ENCODE results near the gene GRK1.

Gene GRK1

DNA sequence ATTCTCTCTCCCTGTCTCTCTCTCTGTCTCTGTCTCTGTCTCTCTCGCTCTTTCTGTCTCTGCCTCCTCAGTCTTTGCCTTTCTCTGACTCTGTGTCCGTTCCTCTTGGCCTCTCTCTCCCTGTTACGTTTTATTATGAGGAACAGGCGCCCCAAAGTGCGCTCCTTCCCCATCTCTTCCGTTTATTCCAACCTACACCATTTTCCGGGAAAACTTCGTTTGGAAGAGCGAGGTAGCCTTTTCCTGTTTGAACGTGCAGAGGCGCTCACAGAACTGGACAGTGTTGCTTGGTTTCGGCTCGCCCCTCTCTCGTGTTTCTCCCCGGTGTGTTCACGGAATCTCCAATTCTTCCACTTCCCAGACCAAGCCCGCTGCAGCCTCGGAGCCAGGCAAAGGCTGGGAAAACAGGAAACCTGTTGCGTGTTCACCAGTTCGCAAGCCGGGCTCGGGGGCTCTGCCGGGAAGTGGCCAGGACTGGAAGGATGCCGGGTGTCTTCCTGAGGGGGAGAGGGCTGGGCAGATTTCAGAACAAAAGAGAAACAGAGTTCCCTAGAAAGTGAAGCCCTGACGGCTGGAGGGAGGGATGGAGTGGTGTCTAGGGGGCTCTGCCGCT is 92.6 kb downstream of the GRK1 start:
- no peak for DNase-seq

DNA sequence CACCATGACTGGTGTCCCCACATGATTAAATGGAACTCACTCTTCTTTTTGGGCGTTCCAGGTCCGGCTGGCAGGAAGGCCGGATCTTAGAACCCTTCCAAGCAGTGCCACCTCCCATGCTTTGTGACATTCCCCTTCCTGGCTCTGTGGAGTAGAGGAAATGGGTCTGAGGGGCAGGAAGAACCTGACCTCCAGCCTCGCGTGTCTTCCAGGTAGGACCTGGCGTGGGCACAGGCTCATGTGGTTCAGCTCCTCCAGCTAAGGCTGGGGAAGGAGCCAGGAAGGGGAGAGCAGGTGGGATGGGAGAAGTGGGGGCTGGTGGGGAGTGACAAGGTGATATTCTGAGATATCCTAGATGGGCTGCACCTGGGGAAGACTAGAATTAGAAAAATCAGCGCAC is 94.1 kb downstream of the GRK1 start:
- TF ChIP-seq GATA1 (IDR thresholded peaks at IDR 0.05; ENCODE audit: low read depth, low read length) = no peak
- TF ChIP-seq POLR2A (IDR thresholded peaks at IDR 0.05; ENCODE audit: low read length) = no peak
- DNase-seq = no peak

More for the DNA sequence above, 92.6 kb downstream of the GRK1 start:
- TF ChIP-seq POLR2A (IDR thresholded peaks at IDR 0.05; ENCODE audit: low read length) (no peak), GATA1 (IDR thresholded peaks at IDR 0.05; ENCODE audit: low read depth, low read length) (no peak)

DNA sequence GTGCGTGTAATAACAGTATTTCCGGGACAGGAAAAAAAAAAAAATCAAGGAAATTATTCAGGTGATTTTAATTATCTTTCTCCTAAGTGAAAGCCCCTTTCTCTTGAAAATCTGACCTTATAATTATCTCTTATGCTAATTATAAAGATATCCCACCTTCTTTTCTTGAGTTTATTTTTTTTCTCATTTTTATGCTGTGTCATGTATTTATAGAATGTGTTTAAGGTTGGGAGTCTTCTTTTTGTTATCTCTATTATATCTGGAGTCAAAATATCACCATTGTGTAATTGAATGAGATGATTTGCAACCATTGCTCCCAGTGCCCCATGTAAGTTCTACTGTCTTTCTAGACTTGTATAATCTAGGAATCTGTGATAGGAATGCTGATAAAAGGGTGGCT is 95.1 kb downstream of the GRK1 start:
- no peak for DNase-seq
- no peak for TF ChIP-seq POLR2A (IDR thresholded peaks at IDR 0.05; ENCODE audit: low read length)

DNA sequence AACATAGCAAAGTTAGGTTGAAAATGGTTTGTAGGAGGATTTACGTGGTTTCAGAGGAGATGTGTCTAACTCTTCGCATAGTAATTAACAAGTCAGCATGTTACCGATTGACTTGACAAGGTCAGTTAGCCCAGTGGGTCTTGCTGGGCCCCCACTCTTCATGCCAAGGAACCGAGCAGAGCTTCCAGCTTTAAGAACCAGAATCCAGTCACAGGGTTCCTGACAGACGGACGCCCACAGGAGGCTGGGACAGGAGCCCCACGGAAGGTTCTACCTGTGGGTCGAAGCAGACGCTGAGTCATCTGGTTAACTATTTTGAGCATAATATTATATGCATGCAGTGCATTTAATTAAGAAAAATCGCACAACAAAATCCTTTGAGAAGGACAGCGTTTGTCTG is 95.5 kb downstream of the GRK1 start:
- DNase-seq = no peak
- no peak for TF ChIP-seq GATA1 (IDR thresholded peaks at IDR 0.05; ENCODE audit: low read depth, low read length)
- no peak for TF ChIP-seq POLR2A (IDR thresholded peaks at IDR 0.05; ENCODE audit: low read length)

DNA sequence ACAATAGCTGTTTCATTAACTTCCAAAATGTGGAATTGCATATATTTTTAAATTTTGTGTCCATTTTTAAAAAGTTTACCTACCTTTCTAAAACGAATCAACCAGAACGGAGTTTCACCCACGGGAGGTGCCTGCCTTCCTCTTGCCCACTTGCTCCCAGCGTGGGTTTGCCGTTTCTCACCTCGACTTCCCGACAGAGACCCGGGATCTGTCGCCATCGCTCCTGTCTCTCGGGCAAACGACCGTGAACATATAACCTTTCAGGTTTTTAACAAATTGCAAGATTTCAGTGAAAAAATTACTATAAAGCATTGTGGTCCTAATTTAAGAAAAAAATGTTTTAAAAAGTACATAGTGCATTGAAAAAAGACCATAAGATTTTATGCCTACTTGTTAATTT is 96.2 kb downstream of the GRK1 start:
- no peak for TF ChIP-seq GATA1 (IDR thresholded peaks at IDR 0.05; ENCODE audit: low read depth, low read length)
- no peak for TF ChIP-seq POLR2A (IDR thresholded peaks at IDR 0.05; ENCODE audit: low read length)
- no peak for DNase-seq

DNA sequence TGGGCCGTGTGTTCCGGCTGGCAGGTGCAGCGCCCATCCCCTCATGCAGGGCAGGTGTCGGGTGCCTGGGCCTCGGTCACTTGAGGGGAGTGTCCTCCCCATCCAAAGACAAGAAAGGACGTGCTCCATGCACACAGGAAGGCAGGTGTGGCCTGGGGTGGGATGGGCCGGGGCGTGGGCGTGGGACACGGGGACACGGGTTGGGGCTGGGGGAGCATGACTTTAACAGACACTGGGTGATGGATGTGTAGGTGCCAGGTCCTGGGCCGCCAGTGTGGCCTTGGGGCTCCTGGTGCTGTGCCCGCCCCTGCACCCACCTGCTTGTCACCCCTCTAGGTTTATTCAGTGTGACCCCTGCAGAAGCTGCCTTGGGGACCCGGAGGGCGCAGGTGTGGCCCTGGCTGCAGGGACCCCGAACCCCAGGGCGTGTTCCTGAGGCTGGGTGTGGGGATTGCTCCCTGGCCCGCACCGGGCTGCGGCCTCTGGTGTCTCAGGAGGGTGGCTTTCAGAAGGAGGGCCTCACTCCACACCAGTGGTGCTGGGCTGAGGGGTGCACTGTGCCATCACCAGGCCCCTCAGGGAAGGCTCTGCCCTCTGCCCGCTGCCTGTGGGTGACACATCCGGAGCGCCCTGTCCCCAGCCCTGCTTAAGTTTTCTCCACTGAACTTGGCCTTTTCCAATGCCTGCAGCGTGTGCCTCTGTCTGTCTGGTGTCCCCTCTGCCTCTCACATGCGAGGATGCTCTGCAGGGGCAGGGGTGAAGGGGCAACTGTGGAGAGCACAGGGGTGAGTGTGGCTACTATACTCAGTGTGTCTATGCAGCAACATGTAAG is 97.2 kb downstream of the GRK1 start:
- DNase-seq = no peak

DNA sequence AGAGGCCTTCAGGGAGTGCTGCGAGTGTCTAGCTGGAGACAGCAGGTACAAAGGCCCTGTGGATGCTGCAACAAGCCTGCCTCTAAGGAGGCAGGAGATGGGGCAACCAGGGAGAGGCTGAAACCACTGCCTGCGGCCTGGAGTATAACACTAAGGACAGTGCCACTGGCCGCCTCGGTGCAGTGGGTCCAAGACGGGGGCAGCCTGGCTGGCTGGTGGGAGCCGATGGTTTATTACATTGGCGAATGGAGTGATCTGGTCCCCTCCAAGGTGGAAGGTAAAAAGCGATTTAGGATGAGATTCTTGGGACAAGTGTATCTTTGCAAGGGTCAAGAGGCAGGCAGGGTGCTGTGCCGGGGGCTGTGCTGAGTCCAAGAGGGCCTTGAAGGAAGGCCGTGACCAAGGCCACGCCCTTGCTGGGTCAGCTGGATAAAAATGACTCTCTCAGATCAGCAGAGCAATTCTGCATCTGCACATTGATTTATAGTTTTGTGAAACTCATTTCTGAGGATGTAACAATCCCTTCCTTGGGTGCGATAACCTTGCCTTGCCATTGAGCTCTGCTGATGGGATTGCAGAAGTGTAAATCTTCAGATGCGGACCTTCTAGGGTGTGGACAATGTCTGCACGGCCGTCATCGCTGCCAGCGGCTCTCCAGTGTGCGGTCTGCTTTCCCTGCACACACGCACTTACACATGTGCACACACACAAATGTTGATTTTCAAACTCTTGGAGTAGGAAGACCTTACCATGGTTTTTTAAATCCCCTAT is 98.0 kb downstream of the GRK1 start:
- TF ChIP-seq GATA1 (IDR thresholded peaks at IDR 0.05; ENCODE audit: low read depth, low read length) (no peak), POLR2A (IDR thresholded peaks at IDR 0.05; ENCODE audit: low read length) (no peak)
- DNase-seq = no peak

More for the DNA sequence above, 97.2 kb downstream of the GRK1 start:
- TF ChIP-seq GATA1 (IDR thresholded peaks at IDR 0.05; ENCODE audit: low read depth, low read length) (no peak), POLR2A (IDR thresholded peaks at IDR 0.05; ENCODE audit: low read length) (no peak)

DNA sequence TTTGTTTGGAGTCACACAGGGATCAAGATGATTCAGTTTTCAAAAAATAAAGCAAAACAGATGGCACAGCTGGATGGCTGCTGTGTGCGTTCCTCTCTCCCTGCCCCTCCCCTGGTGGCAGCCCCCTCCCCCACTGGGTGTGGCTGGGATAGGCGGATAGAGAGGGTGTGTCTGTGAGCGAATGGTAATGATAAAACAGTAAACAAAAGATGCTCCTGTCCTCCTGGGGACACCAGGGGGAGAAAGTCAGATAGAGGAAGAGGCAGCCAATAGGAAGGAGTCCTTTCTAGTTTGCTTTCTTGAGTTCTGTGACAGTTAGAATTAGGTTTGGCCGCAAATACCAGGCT is 98.5 kb downstream of the GRK1 start:
- no peak for DNase-seq
- TF ChIP-seq POLR2A (IDR thresholded peaks at IDR 0.05; ENCODE audit: low read length) = no peak
- no peak for TF ChIP-seq GATA1 (IDR thresholded peaks at IDR 0.05; ENCODE audit: low read depth, low read length)

DNA sequence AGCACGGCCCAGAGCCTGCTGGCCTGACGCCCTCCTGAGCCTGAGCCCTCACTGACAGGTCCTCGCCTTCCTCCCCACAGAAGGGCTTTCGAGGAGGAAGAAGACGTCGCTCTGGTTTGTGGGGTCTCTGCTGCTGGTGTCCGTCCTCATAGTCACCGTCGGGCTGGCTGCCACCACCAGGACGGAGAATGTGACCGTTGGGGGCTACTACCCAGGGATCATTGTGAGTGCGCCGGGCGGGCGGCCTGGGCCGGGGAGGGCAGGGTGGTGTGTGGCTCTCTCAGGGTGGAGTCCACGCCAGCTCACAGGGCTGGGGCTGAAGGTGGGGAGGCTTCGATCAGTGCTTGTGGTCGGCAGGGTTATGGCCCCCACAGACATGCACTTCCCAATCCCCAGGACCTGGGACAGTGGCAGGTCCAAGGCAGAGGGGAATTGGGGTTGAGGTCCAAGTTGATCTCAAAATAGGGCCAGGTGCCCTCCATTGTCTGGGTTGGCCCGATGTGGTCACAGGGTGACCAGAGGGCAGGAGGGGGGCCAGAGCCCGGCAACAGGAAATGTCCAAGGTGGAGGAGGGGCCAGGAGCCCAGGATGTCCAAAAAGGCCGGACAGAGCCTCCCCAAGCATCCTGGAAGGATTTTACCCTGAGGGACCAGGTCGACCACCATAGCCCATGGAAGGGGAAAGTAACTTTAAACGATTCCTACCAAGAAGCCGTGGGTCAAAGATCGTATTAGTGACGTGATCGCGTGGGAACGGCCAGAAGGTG is 99.2 kb downstream of the GRK1 start:
- DNase-seq = no peak
- TF ChIP-seq POLR2A (IDR thresholded peaks at IDR 0.05; ENCODE audit: low read length) = no peak
- TF ChIP-seq GATA1 (IDR thresholded peaks at IDR 0.05; ENCODE audit: low read depth, low read length) = no peak

DNA sequence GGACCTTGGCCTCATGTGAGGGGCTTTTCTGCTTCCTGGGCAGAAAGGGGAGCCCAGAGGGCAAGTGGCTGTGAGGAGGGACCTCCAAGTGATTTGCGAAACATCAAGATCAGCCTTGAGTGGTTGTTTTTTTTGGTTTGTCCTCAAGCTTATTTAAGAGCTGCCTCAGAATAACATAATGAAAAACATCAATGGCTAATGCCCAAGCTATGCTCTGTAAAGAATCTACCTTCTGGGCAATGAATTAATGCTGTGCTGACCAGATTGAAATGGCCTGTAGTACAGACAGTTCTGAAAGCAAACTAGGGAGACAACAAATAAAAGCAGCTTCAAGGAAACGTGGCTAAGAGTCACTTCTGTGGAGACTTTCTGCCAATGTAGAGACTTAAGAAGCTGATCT is 100.3 kb downstream of the GRK1 start:
- TF ChIP-seq GATA1 (IDR thresholded peaks at IDR 0.05; ENCODE audit: low read depth, low read length) = no peak
- TF ChIP-seq POLR2A (IDR thresholded peaks at IDR 0.05; ENCODE audit: low read length) = no peak

DNA sequence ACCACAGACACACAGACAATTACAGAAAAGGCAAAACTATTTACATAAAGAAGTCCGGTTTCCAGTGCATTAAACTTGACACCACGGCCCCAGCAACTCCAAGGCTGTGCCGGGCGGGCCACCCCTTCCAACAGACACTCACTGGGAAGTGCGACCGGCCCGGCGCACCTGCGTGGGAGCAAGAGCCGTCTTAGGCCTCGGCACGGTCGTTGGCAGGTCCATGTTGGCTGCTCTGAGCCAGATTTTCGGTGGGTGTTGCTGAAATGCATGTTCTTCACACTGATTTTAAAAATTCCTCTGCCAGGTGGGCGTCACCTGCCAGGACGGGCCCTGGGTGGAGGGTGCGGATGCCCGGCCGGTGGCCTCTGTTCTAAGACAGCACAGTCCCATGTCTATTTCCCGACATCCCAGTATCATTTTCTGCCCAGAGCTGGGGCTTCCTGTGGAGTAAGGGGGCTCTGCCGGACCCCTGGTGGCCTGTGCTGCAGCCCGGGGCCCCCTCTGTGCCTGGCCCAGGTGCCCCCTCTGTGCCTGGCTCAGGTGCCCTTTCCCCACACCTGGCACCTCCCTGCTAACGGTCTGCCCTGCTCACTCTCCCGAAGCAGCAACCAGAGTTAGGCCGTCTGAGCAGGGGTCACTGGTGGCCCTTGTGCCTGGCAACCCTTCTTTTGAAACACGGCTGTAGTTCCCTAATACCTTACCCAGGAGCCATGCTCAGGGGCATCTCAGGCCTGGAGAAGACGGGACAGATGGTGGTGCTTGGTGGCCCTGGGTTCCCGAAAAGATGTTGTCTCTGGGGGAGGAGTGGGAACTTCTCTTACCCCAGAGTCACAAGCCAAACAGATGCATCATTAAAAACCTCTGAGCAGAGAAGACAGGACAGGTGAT is 101.2 kb downstream of the GRK1 start:
- DNase-seq = no peak

More for the DNA sequence above, 100.3 kb downstream of the GRK1 start:
- no peak for DNase-seq

DNA sequence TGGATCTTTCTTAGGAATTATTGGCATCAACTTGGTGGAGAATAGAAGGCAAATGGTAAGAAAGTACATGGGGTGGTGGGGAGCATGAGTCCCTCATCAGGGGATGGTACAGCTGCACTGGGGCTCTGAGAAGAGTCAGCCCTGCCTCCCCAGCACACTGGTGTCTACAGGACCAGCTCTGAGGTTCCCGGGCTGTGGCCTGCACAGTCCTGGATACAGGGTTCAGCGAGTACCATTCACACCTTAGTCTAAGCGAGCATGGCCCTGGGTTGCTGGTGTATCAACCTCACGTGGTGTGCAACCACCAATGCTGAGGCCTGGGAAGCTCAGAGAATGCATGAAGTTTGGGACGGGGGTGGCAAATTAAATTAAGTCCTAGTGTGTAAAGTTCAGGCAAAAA is 102.1 kb downstream of the GRK1 start:
- no peak for TF ChIP-seq POLR2A (IDR thresholded peaks at IDR 0.05; ENCODE audit: low read length)
- TF ChIP-seq GATA1 (IDR thresholded peaks at IDR 0.05; ENCODE audit: low read depth, low read length) = no peak
- DNase-seq = no peak

More for the DNA sequence above, 101.2 kb downstream of the GRK1 start:
- no peak for TF ChIP-seq POLR2A (IDR thresholded peaks at IDR 0.05; ENCODE audit: low read length)
- no peak for TF ChIP-seq GATA1 (IDR thresholded peaks at IDR 0.05; ENCODE audit: low read depth, low read length)

DNA sequence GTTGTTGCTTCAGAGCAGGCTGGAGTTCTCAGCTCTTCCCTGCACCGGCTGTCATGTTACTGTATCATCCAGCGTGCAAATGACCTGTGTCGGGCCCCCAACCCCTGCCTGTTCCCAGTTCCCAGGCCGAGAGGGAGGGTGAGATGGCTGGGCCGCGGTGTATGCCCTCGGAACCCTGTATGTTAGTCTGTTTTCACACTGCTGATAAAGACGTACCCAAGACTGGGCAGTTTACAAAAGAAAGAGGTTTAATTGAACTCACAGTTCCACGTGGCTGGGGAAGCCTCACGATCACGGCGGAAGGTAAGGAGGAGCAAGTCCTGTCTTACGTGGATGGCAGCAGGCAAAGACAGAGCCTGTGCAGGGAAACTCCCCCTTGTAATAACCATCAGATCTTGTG is 102.9 kb downstream of the GRK1 start:
- TF ChIP-seq GATA1 (IDR thresholded peaks at IDR 0.05; ENCODE audit: low read depth, low read length) = no peak
- no peak for DNase-seq

Measured in erythroblast (primary cell).